ENCODE results near the gene CTNND2. TPM values are rescaled to one million over a fixed set of nuclear protein-coding genes. Genes with fewer than 3 reads are reported as not detected.

The CTNND2 gene
- total RNA-seq, 1 experiment from 2014 or later = not detected

DNA sequence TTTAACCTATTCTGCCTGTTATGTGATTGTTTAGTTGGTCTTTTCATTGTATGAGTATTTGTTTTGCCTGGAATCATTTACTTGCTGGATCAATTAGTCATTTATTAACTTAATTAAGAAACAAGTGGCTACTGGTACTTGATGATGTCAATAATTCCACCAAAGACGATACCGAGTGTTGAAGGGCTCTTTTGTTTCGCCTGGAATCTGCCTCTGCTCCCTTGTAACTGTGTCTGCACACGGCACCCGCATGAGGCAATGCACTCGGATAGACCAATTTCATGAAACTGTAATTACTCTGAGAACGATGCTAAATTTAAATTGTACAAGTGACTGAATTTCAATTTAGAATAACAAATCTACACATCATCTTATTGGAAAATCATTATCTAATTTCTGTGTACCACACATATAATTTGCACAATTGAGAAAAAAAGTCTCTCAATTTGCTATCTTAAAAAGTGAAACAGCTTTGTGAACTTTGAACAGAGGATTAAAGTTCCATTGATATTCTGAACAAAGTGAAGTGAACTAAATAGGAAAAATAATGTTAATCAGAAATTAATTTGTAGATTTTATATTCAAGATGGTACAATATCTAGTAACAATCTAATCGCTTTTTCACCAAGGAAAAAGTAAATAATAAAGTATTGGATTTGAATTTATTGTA lies 143.2 kb downstream of the CTNND2 start:
- Mint-ChIP-seq H3K27ac (ENCODE audit: low read depth, unreplicated experiment) (no peak overlapping the region), H3K27me3 (ENCODE audit: insufficient read depth, unreplicated experiment) (no peaks in the 10 kb centered on the region), H3K4me3 (ENCODE audit: unreplicated experiment) (no peak overlapping the region), H3K4me1 (ENCODE audit: insufficient read depth, unreplicated experiment) (no peaks in the 10 kb centered on the region), H3K9me3 (ENCODE audit: unreplicated experiment) (no peaks in the 10 kb centered on the region), H3K36me3 (ENCODE audit: insufficient read depth, unreplicated experiment) (no peaks in the 10 kb centered on the region)
- CTCF ChIA-PET = no interaction called here
- intact Hi-C loops (cut with micrococcal nuclease) = no loop called here
- POLR2A ChIA-PET = no interaction called here
- TF ChIP-seq, protein P1, sequence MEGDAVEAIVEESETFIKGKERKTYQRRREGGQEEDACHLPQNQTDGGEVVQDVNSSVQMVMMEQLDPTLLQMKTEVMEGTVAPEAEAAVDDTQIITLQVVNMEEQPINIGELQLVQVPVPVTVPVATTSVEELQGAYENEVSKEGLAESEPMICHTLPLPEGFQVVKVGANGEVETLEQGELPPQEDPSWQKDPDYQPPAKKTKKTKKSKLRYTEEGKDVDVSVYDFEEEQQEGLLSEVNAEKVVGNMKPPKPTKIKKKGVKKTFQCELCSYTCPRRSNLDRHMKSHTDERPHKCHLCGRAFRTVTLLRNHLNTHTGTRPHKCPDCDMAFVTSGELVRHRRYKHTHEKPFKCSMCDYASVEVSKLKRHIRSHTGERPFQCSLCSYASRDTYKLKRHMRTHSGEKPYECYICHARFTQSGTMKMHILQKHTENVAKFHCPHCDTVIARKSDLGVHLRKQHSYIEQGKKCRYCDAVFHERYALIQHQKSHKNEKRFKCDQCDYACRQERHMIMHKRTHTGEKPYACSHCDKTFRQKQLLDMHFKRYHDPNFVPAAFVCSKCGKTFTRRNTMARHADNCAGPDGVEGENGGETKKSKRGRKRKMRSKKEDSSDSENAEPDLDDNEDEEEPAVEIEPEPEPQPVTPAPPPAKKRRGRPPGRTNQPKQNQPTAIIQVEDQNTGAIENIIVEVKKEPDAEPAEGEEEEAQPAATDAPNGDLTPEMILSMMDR (IDR thresholded peaks at IDR 0.05; ENCODE audit: unreplicated experiment) = no peak
- DNase-seq (ENCODE audit: unreplicated experiment) = no peak
- BruUV-seq (replicated peaks) = no TSS peak

DNA sequence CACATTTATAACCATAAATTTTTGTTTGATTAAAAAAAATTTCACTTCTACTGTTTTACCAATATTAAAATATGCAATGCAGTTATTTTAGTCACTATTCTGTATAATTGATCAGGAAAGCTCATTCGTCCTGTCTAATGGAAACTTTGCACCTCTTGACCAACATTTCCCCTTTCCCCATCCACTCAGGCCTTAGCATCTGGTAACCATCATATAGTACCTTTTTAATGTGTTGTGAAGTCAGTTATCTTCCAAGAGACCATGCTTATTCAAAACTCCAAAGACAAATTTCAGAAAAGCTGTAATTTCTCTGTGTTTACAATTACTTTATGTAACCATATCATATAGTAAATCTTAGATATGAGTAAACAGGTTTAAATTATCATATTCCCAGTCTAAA lies 145.9 kb downstream of the CTNND2 start:
- Mint-ChIP-seq H3K27ac (ENCODE audit: low read depth, unreplicated experiment) (no peak overlapping the region), H3K27me3 (ENCODE audit: insufficient read depth, unreplicated experiment) (no peaks in the 10 kb centered on the region), H3K4me3 (ENCODE audit: unreplicated experiment) (no peak overlapping the region), H3K9me3 (ENCODE audit: unreplicated experiment) (no peaks in the 10 kb centered on the region), H3K36me3 (ENCODE audit: insufficient read depth, unreplicated experiment) (no peaks in the 10 kb centered on the region), H3K4me1 (ENCODE audit: insufficient read depth, unreplicated experiment) (no peaks in the 10 kb centered on the region)
- TF ChIP-seq, protein P1 (IDR thresholded peaks at IDR 0.05; ENCODE audit: unreplicated experiment) = no peak
- POLR2A ChIA-PET = no interaction called here
- no peak for DNase-seq (ENCODE audit: unreplicated experiment)
- BruUV-seq (replicated peaks) = no TSS peak
- CTCF ChIA-PET = interaction anchor here (1.3 kb wide), 1 partner anchor 13 kb away, joined by 3 read pairs; no protein-coding TSS in a partner anchor
- intact Hi-C loops (cut with micrococcal nuclease) = no loop called here

DNA sequence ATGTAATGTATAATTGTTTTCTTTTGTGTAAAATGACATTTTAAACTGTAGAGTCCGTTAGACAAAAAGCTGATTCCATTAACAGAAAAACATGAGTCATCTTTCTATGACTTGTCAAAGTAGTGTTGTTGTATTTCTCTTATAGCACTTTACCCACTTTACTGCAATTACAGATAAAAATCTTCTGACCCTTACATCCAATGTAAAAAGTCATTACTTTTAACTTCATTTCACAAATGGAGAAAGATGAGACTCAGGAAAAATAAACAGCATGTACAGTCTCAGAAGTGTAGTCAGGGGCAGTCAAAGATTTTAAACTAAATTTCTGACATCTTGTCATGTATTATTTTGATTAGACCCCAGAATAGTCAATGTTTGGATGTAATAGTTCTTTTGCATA lies 146.6 kb downstream of the CTNND2 start:
- H3K4me1 Mint-ChIP-seq (ENCODE audit: insufficient read depth, unreplicated experiment) = no peaks in the 10 kb centered on the region
- CTCF ChIA-PET = interaction anchor here (1.3 kb wide), 1 partner anchor 12 kb away, joined by 3 read pairs; no protein-coding TSS in a partner anchor
- TF ChIP-seq, protein P1 (IDR thresholded peaks at IDR 0.05; ENCODE audit: unreplicated experiment) = no peak
- H3K9me3 Mint-ChIP-seq (ENCODE audit: unreplicated experiment) = no peaks in the 10 kb centered on the region
- intact Hi-C loops (cut with micrococcal nuclease) = no loop called here
- no peak overlapping the region for H3K4me3 Mint-ChIP-seq (ENCODE audit: unreplicated experiment)
- no TSS peak for BruUV-seq (replicated peaks)
- POLR2A ChIA-PET = interaction anchor here (0.7 kb wide), 1 partner anchor 9 kb away, joined by 3 read pairs; no protein-coding TSS in a partner anchor
- no peaks in the 10 kb centered on the region for H3K36me3 Mint-ChIP-seq (ENCODE audit: insufficient read depth, unreplicated experiment)
- no peak overlapping the region for H3K27ac Mint-ChIP-seq (ENCODE audit: low read depth, unreplicated experiment)
- no peaks in the 10 kb centered on the region for H3K27me3 Mint-ChIP-seq (ENCODE audit: insufficient read depth, unreplicated experiment)
- DNase-seq (ENCODE audit: unreplicated experiment) = no peak

DNA sequence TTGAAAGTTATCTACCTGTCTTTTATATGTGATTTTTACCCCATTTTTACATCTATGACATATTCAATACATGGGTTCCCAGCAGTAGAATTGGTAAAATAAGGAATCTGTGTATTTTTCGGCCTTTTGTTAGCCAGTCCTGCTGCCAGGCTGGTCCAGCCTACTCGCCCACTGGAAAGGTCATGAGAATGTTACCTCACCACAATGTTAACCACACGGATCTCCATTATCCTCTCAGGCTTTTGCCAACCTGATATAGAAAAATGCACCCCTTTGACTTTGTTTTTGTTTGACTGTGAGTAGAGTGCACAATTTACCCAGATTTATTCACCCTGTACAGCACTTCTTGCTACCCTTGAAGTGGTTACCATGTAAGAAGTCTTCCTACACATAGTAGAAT lies 167.2 kb downstream of the CTNND2 start:
- intact Hi-C loops (cut with micrococcal nuclease) = no loop called here
- POLR2A ChIA-PET = interaction anchor here (0.6 kb wide), 1 partner anchor 354 kb away, joined by 3 read pairs; no protein-coding TSS in a partner anchor
- no peaks in the 10 kb centered on the region for H3K4me1 Mint-ChIP-seq (ENCODE audit: insufficient read depth, unreplicated experiment)
- no peak overlapping the region for H3K27ac Mint-ChIP-seq (ENCODE audit: low read depth, unreplicated experiment)
- no peaks in the 10 kb centered on the region for H3K9me3 Mint-ChIP-seq (ENCODE audit: unreplicated experiment)
- no TSS peak for BruUV-seq (replicated peaks)
- TF ChIP-seq, protein P1 (IDR thresholded peaks at IDR 0.05; ENCODE audit: unreplicated experiment) = no peak
- no peak for DNase-seq (ENCODE audit: unreplicated experiment)
- no peaks in the 10 kb centered on the region for H3K27me3 Mint-ChIP-seq (ENCODE audit: insufficient read depth, unreplicated experiment)
- H3K4me3 Mint-ChIP-seq (ENCODE audit: unreplicated experiment) = no peak overlapping the region
- CTCF ChIA-PET = no interaction called here
- H3K36me3 Mint-ChIP-seq (ENCODE audit: insufficient read depth, unreplicated experiment) = no peaks in the 10 kb centered on the region

Data from MCF 10A (cell line).